ENCODE measurements around the gene ZSCAN10.
"Not testable (repeated sequence)": the region's sequence is repeated elsewhere in the genome, so short reads cannot be mapped to it uniquely, and the experiment has no call there.

Gene ZSCAN10

DNA sequence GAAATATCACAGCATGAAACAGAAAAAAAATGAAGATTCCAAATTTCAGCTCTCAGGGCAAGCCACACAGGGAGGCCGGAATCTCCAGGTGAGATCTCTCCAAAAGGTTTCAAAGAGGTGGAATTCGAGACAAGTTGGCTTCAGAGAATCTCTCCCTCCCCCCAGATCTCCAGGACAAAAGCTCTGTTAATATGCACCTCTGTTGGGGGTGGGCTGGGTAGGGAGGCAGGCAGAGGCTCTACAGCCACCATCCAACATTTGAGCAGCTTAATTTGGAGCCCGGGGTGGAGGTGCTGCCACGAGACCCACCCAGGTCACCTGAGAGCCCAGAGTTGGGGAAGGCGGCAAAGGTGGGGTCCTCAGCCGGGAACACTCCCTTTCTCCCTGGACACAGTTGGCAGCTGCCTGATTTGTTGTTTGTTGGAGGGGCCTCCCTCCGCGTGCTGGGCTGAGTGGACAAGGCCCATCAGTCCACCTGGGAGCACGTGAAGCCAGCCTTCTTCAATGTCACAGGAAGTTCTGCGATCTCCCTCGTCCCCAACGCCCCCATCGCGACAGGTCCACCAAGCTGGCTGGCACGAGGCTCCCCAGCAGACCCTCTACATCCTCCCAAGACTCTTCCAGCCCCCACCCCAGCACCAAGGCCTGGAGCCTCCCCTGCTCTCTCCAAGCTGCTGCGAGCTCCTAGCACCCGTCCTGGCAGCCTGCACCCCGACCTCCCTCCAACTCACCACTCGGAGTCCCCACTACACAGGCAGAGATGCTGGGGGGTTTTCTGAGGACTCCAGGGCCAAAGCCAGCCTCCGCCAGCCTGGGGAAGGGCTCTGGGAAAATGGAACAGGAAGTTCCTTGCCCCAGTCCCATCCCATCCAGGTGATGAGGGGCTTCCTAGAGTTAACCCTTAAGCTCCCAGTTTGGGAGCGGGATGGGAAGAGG lies at the start of gene ZSCAN10:
Gene ZSCAN10 (minus strand): TSS at position 836 of the 936 bp plus-strand sequence. CDS start 6,357 bp downstream, outside the sequence.
- DNase-seq: no peak

DNA sequence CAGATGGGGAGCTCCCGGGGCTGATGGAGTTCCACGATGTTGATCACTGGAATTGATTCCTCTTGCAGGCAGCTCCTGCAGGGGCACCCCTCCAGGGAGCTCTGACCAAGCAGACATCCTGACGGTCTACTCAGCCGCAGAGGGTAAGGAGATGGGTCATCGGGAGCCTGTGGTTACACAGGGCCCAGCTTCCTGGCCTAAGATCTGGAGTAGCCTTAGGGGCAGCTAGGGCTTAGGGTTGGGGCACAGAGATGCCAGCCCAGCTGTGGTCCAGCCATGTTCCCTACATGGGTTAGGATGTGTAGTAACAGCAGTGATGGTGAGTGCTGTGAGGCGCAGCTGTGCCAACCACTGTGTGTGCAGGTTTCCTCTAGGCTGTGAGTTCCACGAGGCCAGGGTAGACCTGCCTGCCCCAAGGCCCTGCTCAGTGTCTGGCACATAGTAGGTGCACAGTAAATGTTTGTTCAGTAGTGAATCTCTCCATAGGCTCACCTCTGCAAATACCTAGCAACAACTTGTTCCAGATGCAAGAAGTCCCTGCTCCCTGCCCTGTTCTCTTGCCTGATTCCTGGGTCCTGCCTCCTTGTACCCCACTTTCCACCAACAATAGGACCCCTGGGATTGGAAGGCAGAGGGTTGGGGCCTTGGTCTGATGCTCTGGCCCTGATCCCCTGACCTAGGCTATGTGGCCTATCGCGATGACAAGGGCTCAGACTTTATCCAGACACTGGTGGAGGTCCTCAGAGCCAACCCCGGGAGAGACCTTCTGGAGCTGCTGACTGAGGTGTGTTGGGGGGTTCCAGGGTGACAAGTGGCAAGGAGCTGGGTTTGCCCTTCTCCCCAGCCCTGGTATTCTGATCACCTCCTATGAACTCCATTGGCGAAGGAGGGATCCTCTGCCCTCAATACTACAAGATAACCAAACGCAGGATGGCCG lies 49.4 kb upstream of the ZSCAN10 start:
- DNase-seq: no peak

DNA sequence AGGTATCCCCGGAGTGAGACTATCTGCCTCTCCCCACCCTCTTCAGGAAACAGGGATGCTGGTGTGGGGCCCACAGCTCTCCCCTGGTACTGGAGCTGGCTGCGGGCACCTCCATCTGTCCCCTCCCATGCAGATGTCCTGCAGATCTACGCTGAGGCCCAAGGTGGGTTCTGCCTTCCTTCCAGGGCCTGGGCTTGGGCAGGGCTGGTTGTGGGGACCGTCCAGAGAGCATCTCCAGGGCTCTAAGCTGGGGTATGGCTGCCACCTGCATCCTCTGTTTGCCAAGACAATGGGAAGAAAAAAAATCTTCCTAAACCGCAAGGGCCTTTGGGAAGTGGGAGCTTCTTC lies 48.6 kb upstream of the ZSCAN10 start:
- DNase-seq: no peak

DNA sequence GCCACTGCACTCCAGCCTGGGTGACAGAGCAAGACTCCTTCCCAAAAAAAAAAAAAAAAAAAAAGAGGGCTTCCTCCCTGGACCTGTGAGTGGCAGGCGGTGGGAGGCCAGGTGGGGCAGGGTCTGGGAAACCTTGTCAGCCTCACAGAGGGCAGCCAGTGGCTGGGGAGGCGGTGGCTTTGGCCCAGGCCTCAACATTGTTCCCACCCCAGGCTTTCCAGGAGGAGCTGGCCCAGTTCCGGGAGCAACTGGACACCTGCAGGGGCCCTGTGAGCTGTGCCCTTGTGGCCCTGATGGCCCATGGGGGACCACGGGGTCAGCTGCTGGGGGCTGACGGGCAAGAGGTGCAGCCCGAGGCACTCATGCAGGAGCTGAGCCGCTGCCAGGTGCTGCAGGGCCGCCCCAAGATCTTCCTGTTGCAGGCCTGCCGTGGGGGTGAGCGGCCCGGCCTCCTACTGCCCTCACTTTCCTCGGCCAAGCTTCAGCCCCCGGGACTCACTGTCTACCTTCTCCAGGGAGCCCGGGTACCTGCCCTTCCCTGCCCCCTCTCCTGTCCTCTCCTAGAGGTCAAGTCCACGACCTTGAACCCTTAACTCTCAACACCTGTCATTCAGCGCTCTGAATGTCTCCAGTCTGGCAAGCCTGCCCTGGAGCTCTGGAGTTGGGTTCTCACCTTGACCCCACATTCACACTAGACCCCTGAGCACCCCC lies 48.1 kb upstream of the ZSCAN10 start:
- no peak for DNase-seq

DNA sequence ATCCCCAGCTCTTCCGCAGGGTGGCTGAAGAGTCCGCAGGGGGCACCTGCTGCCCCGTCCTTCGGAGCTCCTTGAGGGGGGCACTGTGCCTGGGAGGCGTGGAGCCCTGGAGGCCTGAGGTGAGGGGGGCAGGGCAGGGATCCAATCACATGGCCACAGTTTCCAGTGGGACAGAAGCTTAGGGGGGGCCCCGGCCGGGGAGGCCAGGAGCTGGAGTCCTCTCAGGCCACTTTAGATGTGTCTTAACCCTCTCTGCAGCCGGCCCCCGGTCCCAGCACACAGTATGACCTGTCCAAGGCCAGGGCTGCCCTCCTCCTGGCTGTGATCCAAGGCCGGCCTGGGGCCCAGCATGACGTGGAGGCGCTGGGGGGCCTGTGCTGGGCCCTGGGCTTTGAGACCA lies 46.6 kb upstream of the ZSCAN10 start:
- no peak for DNase-seq

DNA sequence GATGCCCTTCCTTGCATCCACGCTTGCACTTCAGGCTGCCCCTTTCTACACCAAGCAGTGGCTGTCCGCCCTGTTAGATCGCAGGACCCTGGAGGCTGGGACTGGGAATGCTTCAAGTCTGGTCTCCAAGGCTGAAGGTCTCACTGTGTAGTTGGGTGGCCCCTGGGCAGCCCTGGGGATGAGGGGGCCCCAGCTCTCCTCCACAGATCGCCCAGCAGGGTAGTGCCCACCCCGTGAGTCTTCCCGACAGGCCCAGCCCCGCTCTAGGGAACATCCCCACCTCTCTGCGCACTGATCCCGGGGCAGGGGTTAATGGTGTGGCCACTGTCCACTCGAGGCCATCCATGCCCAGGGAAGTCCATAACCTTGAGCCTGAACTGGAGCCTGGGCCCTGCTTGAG lies 46.1 kb upstream of the ZSCAN10 start:
- no peak for DNase-seq

DNA sequence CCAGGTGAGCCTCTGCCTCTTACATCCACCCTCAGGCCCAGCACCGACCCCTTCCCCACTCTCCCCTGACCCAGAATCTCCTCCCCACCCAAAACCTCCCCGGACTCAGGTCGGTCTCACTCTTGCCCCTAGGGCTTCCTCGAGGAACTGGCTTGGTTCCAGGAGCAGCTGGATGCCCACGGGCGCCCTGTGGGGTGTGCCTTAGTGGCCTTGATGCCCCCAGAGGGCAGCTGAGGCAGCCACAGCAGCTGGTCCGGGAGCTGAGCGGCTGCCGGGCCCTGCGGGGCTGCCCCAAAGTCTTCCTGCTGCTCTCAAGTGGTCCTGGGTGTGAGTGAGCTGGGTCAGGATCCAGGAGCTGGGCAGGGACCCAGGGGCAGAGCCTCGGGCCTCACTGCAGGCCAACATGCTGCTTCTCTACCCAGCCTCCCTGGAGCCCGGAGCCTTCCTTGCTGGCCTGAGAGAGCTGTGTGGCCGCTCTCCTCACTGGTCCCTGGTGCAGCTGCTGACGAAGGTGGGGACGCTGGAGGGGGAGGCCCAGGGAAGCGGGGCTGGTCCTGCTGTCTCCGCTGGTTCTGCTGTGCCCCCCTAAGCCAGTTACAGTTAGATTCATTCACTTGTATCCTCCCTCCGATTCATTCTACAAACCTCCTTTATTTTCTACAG lies 45.4 kb upstream of the ZSCAN10 start:
- DNase-seq: no peak

DNA sequence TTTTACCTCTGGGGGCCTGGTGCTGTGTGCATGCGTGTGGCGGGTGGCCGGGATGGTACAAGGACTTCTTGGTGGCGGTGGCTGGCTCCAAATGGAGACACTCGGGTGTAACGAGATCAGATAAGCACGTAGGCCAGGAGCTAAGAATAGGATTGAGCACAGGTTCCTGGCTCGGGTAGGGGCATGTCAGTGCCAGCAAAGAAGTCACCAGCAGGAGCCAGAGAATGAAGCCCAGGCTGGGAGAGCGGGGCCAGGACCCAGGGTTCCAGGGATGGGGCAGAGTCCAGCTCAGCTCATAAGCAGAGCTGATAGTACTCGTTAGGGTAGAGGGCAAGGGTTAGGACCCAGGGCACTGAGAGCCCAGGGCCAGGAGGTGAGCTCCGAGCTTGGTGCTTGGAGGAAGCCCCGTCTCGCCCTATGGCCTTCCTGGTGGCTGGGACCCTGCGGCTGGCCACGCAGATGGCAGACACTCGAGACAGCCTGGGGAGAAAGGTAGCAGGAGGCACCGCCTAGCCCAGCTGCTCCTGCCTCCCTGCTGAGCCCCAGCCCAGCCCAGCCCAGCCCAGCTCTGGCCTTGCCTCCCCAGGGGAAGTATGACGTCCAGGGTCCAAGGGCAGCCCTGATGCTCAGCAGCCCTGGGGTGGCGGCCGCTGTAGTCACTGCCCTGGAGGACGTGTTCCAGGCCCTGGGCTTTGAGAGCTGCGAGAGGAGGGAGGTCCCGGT lies 44.7 kb upstream of the ZSCAN10 start:
- no peak for DNase-seq

DNA sequence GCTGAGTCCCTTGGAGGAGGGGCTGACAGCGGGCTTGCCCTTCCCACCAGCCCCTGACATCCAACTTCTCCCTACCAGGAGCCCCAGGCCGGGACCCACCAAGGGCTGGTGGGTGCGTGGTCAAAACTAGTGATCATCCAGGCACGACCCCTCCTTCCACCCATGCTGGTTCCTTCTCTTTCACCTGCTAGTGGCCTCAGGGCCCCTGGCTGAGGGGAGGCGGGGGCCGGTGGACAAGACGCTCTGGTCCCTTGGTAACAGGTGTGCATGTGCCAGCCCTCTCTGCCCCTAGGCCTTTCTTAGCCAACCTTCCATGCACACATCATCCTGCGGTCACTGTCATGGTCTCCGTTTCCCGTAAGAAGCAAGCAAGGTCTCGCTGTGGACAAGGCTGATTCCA lies 44.1 kb upstream of the ZSCAN10 start:
- no peak for DNase-seq

DNA sequence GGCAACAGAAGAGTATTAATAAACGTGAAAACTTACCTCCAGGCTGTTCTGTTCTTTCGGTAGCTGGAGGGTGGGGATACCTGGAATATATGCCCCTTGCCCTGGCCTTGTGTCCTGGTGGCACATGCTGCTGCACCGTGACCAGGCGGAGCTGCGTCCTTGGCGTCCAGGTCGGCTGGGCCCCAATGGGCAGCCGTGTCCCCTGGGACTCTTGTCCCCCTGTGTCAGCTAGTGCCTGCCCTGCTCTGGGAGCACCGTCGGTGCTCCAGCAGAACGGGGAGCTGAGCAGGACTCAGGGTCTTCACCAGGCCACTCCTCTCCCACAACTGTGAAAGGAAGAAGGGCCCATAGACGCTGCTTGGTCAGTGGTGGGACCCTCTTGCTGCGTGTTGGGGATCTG lies 43.7 kb upstream of the ZSCAN10 start:
- DNase-seq: no peak

DNA sequence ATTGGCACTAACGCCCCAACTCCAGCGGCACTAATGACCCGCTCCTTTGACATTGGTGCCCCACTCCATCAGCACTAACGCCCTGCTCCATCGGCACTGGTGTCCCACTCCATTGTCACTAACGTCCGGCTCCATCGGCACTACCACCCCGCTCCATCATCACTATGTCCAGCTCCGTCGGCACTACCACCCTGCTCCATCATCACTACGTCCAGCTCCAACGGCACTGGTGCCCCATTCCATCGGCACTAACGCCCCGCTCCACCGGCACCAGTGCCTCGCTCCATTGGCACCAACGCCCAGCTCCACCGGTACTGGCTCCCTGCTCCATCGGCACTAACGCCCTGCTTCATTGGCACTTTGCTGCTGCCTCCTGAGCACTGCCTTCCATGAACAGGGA lies 43.2 kb upstream of the ZSCAN10 start:
- no peak for DNase-seq

DNA sequence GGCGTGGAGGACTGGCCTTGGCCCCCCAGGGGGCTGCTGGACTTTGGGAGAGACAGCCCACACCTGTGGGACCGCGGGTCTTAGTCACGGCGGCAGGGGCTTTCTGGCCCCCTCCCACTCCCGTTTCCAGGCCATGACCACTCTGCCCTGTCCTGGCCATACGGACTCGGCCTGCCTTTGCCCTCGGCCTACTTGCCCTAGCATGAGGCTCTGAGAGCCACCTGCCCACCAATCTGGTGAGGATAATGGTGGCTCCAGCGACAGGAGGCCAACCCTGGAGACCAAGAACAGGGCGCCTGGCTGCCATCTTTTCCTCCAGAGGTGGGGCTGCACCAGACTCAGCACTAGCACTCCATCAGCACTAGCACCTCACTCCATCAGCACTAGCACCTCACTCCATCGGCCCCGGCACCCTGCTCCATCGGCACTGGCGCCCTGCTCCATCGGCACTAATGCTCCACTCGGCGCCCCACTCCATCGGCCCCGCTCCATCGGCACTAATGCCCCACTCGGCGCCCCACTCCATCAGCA lies 42.8 kb upstream of the ZSCAN10 start:
- no peak for DNase-seq

DNA sequence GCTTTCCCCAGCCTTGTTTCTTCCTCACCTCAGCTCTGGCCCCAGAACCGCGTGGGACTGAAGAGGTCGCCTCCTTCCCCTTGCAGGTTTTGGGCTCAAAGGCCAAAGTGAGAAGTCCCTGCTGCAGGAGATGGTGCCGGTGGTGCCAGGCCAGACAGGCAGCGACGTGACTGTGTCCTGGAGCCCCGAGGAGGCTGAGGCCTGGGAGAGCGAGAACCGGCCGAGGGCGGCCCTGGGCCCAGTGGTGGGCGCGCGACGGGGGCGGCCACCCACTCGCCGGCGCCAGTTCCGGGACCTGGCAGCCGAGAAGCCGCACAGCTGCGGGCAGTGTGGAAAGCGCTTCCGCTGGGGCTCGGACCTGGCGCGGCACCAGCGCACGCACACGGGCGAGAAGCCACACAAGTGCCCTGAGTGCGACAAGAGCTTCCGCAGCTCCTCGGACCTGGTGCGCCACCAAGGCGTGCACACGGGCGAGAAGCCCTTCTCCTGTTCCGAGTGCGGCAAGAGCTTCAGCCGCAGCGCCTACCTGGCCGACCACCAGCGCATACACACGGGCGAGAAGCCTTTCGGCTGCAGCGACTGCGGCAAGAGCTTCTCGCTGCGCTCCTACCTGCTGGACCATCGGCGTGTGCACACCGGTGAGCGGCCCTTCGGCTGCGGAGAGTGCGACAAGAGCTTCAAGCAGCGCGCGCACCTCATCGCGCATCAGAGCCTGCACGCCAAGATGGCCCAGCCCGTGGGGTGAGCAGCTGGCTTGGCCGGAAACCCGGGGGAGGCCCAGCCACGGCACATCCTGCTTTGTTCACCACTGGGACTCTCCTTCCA lies 41.7 kb upstream of the ZSCAN10 start:
- DNase-seq: no peak

DNA sequence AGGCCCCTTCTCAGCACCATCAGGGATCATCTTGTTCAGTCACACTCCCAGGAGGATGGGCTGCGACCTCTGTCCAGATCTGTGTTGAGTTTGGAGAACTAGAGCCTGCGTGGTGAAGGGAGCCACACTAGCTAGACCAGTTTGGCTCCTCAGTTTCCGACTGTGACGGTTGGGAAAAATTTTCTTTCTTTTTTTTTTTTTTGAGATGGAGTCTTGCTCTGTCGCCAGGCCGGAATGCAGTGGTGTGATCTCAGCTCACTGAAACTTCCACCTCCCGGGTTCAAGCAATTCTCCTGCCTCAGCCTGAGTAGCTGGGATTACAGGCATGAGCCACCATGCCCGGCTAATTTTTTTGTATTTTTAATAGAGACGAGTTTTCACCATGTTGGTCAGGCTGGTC lies 40.5 kb upstream of the ZSCAN10 start:
- not testable (repeated sequence) for DNase-seq

DNA sequence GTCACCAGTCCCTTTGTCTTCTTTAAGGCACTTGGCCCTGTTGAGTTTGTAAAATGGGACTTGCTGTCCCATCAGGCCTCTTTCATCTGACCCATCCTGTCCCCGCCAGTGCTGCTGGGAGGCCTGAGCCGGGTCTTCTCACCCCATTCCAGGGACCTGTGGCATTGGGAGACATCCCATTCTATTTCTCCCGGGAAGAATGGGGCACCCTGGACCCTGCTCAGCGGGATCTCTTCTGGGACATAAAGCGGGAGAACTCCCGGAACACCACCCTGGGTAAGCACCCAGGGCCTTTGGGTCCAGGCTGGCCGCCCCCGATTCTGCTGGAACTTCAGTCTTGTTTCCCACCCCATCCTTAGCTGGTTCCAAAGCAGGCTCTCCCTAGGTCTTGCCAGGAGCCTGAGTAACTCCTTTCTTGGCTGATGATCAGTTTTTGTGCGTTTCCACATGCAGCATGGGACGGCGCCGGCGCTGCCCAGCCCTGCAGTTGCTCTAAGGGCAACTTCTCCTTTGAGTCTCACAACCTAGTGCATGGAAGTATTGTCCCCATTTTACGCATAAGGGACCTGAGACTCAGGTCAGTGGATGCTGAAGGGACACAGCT lies 39.8 kb upstream of the ZSCAN10 start:
- no peak for DNase-seq

DNA sequence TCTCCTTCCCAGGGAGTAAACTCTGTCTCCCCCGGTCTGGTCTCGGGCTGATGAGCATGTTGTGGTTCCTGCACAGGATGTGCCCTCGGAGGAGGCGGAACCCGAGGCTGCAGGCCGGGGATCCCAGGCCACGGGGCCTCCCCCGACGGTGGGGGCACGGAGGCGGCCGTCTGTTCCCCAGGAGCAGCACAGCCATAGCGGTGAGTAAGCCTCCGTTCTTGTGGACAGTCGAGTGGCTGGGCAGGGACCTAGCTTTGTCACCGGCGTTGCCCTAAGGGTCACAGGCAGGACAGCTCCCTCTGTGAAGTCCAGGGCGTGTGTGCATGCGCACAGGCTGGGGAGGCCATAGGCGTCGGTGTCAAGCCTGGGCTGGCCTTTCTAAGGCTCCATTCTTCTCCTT lies 39.2 kb upstream of the ZSCAN10 start:
- DNase-seq: no peak

DNA sequence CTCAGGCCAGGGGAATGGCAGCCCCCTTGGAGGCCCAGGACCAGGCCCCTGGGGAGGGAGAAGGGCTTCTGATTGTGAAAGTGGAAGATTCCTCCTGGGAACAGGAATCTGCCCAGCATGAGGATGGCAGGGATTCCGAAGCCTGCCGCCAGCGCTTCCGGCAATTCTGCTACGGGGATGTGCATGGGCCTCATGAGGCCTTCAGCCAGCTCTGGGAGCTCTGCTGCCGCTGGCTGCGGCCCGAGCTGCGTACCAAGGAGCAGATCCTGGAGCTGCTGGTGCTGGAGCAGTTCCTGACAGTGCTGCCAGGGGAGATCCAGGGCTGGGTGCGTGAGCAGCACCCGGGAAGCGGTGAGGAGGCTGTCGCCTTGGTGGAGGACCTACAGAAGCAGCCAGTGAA lies 38.2 kb upstream of the ZSCAN10 start:
- DNase-seq: no peak

DNA sequence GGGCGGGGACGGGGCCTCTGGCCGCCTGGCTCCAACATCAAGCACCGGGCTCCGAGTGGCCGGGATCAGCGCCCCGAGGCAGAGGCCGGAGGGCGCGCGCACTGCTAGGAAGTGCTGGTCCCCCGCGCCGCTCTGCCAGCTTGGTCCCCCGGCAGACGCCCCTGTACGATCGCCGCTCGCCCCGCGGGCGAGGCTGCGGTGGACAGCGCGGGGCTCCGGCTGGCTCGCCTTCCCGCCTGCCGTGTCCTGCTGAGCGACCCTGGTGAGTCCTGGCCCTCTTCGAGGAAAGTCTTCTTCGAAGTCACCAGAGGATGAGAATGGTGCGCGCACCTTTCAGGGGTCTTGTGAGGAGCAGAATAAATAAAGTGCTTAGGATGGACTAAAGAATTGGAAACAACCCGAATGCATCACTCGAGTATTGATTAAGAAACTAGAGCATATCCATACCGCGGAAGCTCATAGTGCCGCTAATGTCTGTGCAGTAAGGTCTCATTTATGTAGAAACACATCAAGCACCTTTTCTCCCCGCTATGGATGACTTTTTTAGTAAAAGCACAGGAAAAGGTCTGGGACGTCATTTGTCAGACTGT lies 36.1 kb upstream of the ZSCAN10 start:
- peak; percentile 29 for DNase-seq

DNA sequence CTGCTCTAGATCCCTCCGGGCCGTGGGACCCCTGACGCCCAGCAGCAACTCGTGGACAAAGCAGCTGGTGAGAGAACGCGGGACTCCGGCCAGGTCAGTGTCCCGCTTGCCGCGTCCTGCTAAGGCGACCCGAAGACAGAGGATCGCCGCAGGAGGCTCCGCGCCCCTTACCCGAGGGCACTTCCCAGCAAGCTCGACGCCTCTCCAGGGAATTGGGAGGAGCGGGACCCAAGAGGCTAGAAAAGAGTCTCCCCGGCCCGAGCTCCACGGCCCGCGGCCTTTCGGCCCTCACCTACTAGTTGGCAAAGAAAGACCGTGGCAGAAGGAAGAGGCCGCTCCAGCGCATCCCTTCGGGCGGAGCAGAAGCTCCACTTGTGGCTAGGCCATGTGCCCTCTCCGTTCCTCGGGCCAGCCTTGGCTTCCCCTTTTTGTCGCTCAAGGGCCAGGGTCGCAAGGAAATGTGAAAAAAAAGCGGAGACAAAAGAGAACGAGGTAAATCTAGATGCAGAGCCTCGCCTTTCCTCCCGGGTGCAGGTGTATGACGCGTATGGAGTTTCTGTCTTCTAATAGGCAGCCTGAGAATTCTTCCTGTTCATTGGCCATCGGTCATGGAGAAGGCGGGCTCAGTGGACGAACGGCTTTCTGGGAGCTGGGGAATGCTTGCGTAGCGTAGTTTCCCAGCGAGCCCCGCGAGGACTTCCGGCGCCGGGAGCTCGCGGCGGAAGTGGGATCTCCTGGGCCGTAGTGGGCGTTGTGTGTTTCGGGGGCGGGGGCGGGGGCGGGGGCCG lies 35.4 kb upstream of the ZSCAN10 start, which contains the start of gene ZNF213:
Gene ZNF213 (plus strand): TSS at position 692 of the 788 bp plus-strand sequence. CDS start 2,252 bp downstream, outside the sequence.
- peak; percentile 99 for DNase-seq
